Measurements from ENCODE around the gene FAM13B.
"Not testable (repeated sequence)": the region's sequence is repeated elsewhere in the genome, so short reads cannot be mapped to it uniquely, and the experiment has no call there.

FAM13B gene

DNA sequence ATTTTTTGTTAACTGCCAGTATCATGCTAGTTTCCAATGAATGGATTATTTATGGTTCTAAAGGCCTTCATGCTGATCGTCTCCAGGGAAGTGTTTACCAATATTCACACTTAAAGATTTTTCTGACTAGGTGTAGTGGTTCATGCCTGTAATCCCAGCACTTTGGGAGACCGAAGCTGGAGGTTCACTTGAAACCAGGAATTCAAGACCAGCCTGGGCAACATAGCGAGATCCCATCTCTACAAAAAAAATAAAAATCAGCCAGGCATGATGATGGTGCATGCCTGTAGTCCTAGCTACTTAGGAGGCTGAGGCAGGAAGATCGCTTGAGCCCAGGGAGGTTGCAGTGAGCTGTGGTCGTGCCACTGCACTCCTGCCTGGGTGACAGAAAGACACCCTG lies 43.5 kb downstream of the FAM13B start:
- Mint-ChIP-seq H3K4me1 (peaks cover under 1% of the 10 kb centered on the region), H3K27ac (no peak overlapping the region), H3K36me3 (ENCODE audit: low read depth) (peaks cover 31% of the 10 kb centered on the region), H3K27me3 (ENCODE audit: low read depth) (no peaks in the 10 kb centered on the region), H3K9me3 (no peaks in the 10 kb centered on the region), H3K4me3 (no peak overlapping the region)
- TF ChIP-seq, protein P1, sequence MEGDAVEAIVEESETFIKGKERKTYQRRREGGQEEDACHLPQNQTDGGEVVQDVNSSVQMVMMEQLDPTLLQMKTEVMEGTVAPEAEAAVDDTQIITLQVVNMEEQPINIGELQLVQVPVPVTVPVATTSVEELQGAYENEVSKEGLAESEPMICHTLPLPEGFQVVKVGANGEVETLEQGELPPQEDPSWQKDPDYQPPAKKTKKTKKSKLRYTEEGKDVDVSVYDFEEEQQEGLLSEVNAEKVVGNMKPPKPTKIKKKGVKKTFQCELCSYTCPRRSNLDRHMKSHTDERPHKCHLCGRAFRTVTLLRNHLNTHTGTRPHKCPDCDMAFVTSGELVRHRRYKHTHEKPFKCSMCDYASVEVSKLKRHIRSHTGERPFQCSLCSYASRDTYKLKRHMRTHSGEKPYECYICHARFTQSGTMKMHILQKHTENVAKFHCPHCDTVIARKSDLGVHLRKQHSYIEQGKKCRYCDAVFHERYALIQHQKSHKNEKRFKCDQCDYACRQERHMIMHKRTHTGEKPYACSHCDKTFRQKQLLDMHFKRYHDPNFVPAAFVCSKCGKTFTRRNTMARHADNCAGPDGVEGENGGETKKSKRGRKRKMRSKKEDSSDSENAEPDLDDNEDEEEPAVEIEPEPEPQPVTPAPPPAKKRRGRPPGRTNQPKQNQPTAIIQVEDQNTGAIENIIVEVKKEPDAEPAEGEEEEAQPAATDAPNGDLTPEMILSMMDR (IDR thresholded peaks at IDR 0.05; ENCODE audit: unreplicated experiment in 3 of 3) = no peak

DNA sequence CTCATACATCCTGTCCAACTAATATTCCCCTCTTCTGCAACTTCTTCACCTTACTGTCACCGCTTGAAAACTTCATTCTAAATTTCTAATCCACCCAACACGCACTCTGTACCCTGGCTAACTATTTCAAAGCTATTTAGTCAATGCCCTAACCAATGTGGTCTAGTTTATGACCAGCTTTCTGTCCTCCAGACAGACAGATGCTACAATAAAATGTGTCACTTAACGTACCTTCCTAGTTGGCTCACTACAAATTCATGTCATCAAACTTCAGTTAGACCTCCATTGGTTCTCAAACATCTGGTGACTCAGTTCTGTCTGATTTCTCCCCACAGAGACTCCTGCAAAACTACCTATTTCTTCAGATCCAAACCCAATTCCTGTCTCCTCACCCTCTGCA lies 57.7 kb downstream of the FAM13B start:
- Mint-ChIP-seq H3K36me3 (ENCODE audit: low read depth) (peaks cover 67% of the 10 kb centered on the region), H3K4me3 (no peak overlapping the region), H3K27ac (no peak overlapping the region), H3K27me3 (ENCODE audit: low read depth) (no peaks in the 10 kb centered on the region), H3K4me1 (no peaks in the 10 kb centered on the region), H3K9me3 (peaks cover 18% of the 10 kb centered on the region)
- TF ChIP-seq, protein P1 (IDR thresholded peaks at IDR 0.05; ENCODE audit: unreplicated experiment in 3 of 3) = no peak

DNA sequence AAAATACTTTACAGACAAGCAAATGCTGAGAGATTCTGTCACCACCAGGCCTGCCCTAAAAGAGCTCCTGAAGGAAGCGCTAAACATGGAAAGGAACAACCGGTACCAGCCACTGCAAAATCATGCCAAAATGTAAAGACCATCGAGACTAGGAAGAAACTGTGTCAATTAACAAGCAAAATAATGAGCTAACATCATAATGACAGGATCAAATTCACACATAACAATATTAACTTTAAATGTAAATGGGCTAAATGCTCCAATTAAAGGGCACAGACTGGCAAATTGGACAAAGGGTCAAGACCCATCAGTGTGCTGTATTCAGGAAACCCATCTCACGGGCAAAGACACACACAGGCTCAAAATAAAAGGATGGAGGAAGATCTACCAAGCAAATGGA lies 62.5 kb downstream of the FAM13B start:
- peaks cover 21% of the 10 kb centered on the region for H3K9me3 Mint-ChIP-seq
- H3K27me3 Mint-ChIP-seq (ENCODE audit: low read depth); H3K4me3 Mint-ChIP-seq; H3K27ac Mint-ChIP-seq; H3K4me1 Mint-ChIP-seq: not testable (repeated sequence)
- H3K36me3 Mint-ChIP-seq (ENCODE audit: low read depth) = peaks cover 65% of the 10 kb centered on the region

DNA sequence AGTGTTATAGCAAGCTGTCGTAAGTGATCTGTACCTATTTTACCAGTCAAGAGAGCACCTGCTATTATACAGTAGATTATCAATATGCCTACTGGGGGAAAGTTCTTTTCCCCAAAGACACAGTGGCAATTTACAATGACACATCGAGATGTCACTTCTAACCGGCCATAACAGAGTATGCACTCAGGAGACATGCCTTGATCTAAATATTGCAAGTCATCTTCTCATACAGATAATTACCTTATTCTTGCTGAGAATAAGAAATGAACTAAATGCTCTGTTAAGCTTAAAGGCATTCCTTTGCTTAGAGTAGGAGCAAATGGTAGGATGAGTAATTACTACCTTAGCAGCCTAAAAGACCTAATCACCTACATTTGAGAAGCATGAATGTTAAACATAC lies 72.1 kb downstream of the FAM13B start:
- Mint-ChIP-seq H3K36me3 (ENCODE audit: low read depth) (peaks cover 39% of the 10 kb centered on the region), H3K4me3 (no peak overlapping the region), H3K4me1 (no peaks in the 10 kb centered on the region), H3K27ac (peak overlapping the region in 1 of 3 experiments; percentile 10), H3K9me3 (no peaks in the 10 kb centered on the region), H3K27me3 (ENCODE audit: low read depth) (no peaks in the 10 kb centered on the region)
- TF ChIP-seq, protein P1 (IDR thresholded peaks at IDR 0.05; ENCODE audit: unreplicated experiment in 3 of 3) = no peak

DNA sequence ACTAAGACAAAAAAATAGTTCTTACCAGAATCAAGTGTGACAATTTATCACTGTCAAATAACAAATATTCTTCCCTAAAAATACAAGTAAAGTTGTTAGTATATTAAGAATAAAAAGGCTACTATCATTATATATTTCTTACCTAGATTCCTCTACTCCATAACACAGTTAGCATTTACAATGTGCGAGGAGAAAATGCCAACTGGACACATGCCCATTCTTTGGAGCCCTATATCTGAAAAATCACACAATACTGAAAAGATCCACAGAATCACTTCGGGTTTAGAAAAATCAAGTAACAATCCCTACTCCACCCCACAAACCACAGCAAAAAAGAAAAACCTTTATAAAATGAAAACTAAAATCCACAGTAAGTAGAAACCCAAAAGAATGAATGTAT lies 72.7 kb downstream of the FAM13B start:
- no peaks in the 10 kb centered on the region for H3K27me3 Mint-ChIP-seq (ENCODE audit: low read depth)
- no peak overlapping the region for H3K4me3 Mint-ChIP-seq
- no peaks in the 10 kb centered on the region for H3K9me3 Mint-ChIP-seq
- H3K36me3 Mint-ChIP-seq (ENCODE audit: low read depth) = peaks cover 33% of the 10 kb centered on the region
- peak overlapping the region in 1 of 3 experiments; percentile 75 for H3K27ac Mint-ChIP-seq
- no peaks in the 10 kb centered on the region for H3K4me1 Mint-ChIP-seq
- TF ChIP-seq, protein P1 (IDR thresholded peaks at IDR 0.05; ENCODE audit: unreplicated experiment in 3 of 3) = no peak

DNA sequence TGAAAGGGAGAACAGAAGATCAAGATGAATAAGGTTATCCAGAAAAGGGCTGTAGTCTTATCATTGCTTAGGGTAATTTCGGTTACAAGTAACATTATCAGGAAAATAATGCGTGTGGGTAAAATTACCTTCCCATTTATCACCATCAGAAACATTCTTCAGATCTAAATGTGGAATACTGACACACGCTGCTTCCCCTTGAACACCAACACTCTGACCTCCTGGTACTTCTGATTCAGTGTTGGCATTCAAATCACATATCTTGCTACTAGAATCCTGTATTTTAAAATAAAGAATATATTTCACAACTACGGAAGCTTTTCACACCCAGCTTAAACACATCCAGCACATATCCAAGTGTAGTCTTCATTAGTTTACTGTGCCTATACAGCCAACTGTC lies 73.4 kb downstream of the FAM13B start:
- no peaks in the 10 kb centered on the region for H3K4me1 Mint-ChIP-seq

More for the DNA sequence above, 73.4 kb downstream of the FAM13B start:
- Mint-ChIP-seq H3K27ac (no peak overlapping the region), H3K4me3 (no peak overlapping the region), H3K9me3 (no peaks in the 10 kb centered on the region), H3K36me3 (ENCODE audit: low read depth) (peaks cover 32% of the 10 kb centered on the region), H3K27me3 (ENCODE audit: low read depth) (no peaks in the 10 kb centered on the region)
- TF ChIP-seq, protein P1 (IDR thresholded peaks at IDR 0.05; ENCODE audit: unreplicated experiment in 3 of 3) = no peak

Measured in nephron (organoid).